Astrocyte of the hippocampus (primary cell): ENCODE measurements around the gene TRIM10.
"Not testable (repeated sequence)": the region's sequence is repeated elsewhere in the genome, so short reads cannot be mapped to it uniquely, and the experiment has no call there.

Source experiments
- DNase-seq: peaks from one replicate; pipeline ENCODE4 v3.0.0; 2011; ENCODE audit warnings: low read depth, low spot score

The TRIM10 gene

GRCh38 chr6:30129265-30130178 lies 31.5 kb downstream of the TRIM10 start:
- no peak for DNase-seq

- DNase-seq, result peak; percentile 23
These were observed 33.5 kb downstream of the TRIM10 start for GRCh38 chr6:30127238-30128093.

DNA sequence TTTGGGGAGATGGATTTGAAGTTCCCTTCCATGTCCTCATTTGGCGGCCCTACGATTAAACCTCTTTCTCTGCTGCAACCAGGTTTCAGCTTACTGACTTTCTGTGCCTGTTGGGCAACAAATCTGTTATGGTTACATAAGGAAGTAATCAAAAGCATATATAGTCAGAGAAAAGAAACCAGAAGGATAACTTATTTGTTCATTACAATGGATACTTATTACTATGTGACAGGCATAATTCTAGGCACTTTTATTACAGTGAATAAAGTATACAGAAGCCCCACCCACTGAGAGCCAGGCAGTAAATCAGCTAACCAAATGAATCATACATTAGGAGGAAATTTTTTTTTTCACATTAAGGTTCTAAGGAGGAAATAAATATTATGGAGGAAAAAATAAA lies 38.5 kb downstream of the TRIM10 start:
- DNase-seq, result no peak

- no peak for DNase-seq
These were observed 39.3 kb downstream of the TRIM10 start for GRCh38 chr6:30121446-30122366.

DNA sequence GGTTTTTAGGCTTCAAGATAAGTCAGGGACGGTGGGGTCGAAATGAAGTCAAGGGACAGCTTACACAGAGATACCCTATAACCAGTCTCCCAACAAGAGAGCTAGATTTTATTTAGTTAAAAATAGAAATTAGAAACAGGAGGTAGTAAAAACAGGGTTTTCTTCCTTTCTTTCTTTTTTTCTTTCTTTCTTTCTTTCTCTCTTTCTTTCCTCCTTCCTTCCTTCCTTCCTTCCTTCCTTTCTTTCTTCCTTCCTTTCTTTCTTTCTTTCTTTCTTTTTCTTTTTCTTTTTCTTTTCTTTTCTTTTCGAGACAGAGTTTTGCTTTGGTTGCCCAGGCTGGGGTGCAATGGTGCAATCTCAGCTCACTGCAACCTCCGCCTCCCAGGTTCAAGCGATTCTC lies 42.3 kb downstream of the TRIM10 start:
- not testable (repeated sequence) for DNase-seq

DNA sequence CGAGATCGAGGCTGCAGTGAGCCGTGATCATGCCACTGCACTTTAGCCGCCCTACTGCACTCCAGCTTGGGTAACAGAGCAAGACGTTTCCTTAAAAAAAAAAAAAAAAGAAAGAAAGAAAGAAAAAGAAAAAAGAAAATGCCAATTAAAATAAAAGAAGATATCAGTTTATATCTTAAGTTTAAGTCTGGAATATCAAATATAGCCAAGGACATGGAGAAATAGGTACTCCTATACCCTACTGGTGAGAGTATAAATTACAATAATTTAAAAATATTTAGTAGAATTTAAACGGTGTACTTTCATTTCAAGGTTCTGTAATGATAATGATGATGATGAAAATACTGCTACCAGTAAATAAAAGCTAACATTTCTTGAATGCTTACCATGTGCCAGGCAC lies 44.3 kb downstream of the TRIM10 start:
- no peak for DNase-seq

- DNase-seq, result no peak
These were observed 47.2 kb downstream of the TRIM10 start for GRCh38 chr6:30113841-30114240.

- DNase-seq, result no peak
These were observed 47.8 kb downstream of the TRIM10 start, which contains the start of gene TRIM31 for GRCh38 chr6:30113003-30113759. Gene TRIM31 (minus strand): TSS chr6:30113090. CDS start chr6:30112805, 285 bp downstream.

GRCh38 chr6:30112402-30112994 lies 48.5 kb downstream of the TRIM10 start:
- DNase-seq, result no peak

DNA sequence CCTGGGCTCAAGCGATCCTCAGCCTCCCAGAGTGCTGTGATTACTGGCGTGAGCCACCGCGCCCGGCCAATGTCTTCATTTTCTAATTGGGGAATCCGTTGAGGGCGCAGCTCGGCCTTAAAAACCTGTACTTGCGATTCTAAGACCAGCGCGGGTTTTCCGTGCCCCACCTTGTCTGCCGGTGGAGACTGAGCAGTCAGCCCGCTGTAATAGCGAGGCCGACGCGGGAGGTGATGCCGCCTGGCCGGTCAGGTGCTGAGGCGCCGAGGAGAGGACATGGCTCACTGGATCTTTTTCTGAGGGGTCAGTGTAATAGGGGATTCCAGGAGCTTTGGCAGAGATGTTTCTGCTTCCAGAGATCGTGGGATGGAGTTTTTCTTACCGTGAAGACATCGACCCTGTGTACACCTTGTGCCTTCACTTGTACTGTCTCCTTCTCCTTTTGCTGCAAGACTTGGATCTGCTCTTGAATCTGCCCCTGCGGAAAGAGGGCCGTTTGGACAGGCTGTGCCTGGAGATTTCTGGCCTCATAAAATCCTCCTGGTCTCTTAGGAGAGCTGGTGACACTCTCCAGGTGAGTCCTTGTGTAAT lies 49.6 kb downstream of the TRIM10 start:
- no peak for DNase-seq

- no peak for DNase-seq
These were observed 56.4 kb downstream of the TRIM10 start for GRCh38 chr6:30104661-30105060.

DNA sequence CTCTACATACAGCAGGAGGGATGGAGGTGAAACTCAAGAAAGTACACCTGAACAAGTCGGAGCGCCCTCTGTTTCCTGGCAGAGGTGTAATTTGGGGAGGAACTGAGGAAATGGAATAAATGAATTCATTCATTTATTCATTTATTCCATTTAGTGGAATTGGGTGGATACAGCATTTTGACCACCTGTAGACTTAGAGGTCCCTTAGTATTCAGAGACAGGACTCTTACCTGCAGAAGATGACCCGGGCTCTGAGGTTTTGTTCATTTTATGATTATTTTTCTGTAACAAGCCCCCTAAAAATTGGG lies 57.2 kb downstream of the TRIM10 start:
- DNase-seq, result no peak

- DNase-seq, result peak; percentile 87
These were observed 57.8 kb downstream of the TRIM10 start for GRCh38 chr6:30102970-30103871.

DNA sequence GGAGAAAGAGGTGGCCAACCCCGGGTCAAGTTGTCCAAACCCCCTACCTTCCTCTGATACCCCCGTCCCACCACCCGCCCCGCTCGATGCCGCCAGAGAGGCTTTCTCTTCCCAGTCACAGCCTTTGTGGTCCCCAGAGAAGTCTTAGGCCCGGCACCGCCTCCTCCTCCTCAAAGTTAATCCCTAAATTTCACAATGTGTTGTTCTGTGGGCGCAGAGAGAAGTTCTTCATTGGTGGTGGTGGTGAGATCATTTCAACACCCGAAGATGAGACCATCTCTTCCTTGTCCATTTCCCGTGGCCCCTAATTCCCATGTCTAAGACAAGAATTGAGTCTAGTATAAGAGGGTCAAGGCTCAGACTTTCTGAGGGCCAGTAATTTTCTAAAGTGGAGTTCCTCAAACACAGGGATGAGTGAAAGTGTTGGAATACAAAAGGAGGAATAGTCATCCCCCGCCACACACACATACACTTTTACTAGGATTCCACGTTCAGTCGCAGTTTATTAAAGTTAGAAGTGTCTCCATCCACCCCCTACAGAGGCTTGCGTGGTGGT lies 58.5 kb downstream of the TRIM10 start:
- no peak for DNase-seq
